ENCODE data around the gene LHPP.

Gene LHPP

GRCh38 chr10:124574456-124575070 lies 112.9 kb downstream of the LHPP start:
- no peak for ATAC-seq
- TF ChIP-seq ZFP30 (CRISPR knock-in tag; IDR thresholded peaks at IDR 0.05) (no peak), TOX (CRISPR knock-in tag; IDR thresholded peaks at IDR 0.05; ENCODE audit: borderline replicate concordance) (no peak), ZNF70 (CRISPR knock-in tag; IDR thresholded peaks at IDR 0.05) (no peak), ZNF8 (CRISPR knock-in tag; IDR thresholded peaks at IDR 0.05) (no peak), CSDC2 (CRISPR knock-in tag; IDR thresholded peaks at IDR 0.05) (no peak), OSR1 (CRISPR knock-in tag; IDR thresholded peaks at IDR 0.05) (no peak), ESRRG (CRISPR knock-in tag; IDR thresholded peaks at IDR 0.05) (no peak), PPARA (CRISPR knock-in tag; IDR thresholded peaks at IDR 0.05; ENCODE audit: borderline replicate concordance) (no peak), ZFP3 (CRISPR knock-in tag; IDR thresholded peaks at IDR 0.05) (no peak), RARB (CRISPR knock-in tag; IDR thresholded peaks at IDR 0.05) (no peak), CREB5 (CRISPR knock-in tag; IDR thresholded peaks at IDR 0.05; ENCODE audit: low read depth) (no peak), ARNTL (CRISPR knock-in tag; IDR thresholded peaks at IDR 0.05; ENCODE audit: borderline replicate concordance, low read depth) (no peak), ZNF565 (CRISPR knock-in tag; conservative IDR thresholded peaks at IDR 0.05; ENCODE audit: low read depth) (no peak)
- TF ChIP-seq, protein P1, sequence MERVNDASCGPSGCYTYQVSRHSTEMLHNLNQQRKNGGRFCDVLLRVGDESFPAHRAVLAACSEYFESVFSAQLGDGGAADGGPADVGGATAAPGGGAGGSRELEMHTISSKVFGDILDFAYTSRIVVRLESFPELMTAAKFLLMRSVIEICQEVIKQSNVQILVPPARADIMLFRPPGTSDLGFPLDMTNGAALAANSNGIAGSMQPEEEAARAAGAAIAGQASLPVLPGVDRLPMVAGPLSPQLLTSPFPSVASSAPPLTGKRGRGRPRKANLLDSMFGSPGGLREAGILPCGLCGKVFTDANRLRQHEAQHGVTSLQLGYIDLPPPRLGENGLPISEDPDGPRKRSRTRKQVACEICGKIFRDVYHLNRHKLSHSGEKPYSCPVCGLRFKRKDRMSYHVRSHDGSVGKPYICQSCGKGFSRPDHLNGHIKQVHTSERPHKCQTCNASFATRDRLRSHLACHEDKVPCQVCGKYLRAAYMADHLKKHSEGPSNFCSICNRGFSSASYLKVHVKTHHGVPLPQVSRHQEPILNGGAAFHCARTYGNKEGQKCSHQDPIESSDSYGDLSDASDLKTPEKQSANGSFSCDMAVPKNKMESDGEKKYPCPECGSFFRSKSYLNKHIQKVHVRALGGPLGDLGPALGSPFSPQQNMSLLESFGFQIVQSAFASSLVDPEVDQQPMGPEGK (CRISPR knock-in tag; IDR thresholded peaks at IDR 0.05; ENCODE audit: borderline replicate concordance): no peak

DNA sequence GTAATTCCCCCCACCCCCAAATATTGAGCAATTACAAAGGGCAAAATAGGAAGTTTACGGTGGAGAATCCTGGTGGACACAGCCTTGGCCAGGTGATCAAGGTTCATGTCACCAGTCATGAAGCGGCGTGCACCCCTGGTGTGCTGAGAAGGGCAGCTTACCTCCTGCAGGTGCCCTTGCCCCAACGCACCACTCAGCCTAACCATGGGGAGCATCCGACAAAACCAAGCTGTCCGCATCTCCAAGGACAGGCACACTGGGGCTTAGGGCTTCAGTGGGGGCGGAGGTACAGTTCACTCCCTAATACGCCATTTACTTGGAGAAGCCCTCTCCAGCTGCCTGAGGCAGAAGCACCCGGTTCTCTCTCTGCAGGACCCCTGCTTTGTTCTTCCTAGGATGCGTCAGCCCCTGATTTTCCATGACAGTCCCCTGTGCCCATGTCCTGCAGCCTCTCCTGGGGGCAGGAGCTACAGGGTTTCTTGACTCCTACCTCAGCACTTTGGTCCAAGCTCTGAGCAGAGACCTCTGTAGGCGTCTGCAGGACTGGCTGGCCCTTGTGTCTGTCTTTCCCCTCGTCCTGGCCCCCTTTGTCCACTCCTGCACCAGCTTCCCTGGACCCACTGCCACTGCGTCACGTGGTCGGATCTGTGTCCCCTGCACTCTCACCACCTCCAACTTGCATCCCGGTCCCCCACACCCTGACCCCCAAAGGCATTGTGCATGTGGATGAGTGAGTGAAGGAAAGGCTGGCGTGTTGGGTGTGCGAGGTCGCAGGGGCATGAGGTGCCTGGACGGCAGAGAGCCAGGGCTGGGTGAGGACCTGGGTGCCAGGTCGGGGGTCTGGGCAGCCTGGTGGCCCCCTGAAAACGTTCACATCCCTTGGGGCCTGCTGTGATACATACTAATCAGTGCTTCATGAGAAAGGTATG lies 113.7 kb downstream of the LHPP start:
- no peak for ATAC-seq
- no peak for TF ChIP-seq ESRRG (CRISPR knock-in tag; IDR thresholded peaks at IDR 0.05)
- TF ChIP-seq CREB5 (CRISPR knock-in tag; IDR thresholded peaks at IDR 0.05; ENCODE audit: low read depth): no peak
- no peak for TF ChIP-seq ISL1 (CRISPR knock-in tag; IDR thresholded peaks at IDR 0.05)
- no peak for TF ChIP-seq SNAI2 (CRISPR knock-in tag; IDR thresholded peaks at IDR 0.05)
- no peak for TF ChIP-seq ZC3H10 (CRISPR knock-in tag; IDR thresholded peaks at IDR 0.05)
- TF ChIP-seq, protein P2, sequence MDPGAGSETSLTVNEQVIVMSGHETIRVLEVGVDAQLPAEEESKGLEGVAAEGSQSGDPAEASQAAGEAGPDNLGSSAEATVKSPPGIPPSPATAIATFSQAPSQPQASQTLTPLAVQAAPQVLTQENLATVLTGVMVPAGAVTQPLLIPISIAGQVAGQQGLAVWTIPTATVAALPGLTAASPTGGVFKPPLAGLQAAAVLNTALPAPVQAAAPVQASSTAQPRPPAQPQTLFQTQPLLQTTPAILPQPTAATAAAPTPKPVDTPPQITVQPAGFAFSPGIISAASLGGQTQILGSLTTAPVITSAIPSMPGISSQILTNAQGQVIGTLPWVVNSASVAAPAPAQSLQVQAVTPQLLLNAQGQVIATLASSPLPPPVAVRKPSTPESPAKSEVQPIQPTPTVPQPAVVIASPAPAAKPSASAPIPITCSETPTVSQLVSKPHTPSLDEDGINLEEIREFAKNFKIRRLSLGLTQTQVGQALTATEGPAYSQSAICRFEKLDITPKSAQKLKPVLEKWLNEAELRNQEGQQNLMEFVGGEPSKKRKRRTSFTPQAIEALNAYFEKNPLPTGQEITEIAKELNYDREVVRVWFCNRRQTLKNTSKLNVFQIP (CRISPR knock-in tag; IDR thresholded peaks at IDR 0.05; ENCODE audit: borderline replicate concordance, low read depth): no peak
- TF ChIP-seq ZNF8 (CRISPR knock-in tag; IDR thresholded peaks at IDR 0.05): no peak
- no peak for TF ChIP-seq TCF4 (CRISPR knock-in tag; IDR thresholded peaks at IDR 0.05; ENCODE audit: borderline replicate concordance)

DNA sequence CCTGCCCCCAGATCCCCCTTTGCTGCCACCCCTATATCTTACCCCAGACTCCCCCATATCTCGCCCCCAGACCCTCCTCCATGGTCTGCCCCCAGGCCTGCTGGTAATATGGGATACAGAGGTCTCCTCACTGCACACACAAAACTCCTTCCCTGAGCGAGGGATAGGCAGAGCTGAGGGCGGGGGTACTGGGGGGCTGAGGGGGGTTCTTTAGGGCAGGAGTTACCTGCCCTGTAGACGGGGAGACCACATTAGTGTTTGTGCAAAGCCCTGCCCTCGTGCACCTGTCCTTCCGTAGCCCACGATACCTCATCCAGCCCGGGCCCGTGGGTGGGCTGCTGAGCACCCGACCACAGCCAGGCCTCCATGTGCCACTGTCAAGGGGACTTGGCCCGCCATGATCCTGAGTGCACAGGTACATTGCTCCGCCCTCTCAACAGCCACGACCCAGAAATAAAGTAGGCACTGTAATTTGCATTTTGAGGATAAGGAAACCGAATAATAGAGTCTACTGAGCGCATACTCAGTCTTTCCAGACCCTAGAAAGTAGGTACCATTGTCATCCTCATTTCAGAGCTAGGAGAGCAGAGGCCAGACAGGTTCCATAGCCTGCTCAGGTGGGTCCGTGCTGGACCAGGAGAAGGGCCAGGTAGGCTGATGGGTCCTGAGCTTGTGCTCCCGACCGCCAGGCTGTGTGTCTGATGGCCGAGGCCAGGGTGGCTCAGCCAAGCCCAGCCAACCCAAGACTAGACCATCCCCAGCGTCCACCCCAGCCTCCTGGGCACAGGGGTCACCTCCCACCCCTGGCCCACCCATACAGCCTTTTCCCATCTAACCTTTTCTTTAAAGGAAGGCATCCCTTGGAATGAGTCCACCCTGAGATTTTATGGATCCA lies 115.2 kb downstream of the LHPP start:
- TF ChIP-seq CSDC2 (CRISPR knock-in tag; IDR thresholded peaks at IDR 0.05) (no peak), GLIS3 (CRISPR knock-in tag; IDR thresholded peaks at IDR 0.05) (no peak), TOX (CRISPR knock-in tag; IDR thresholded peaks at IDR 0.05; ENCODE audit: borderline replicate concordance) (no peak), ZC3H10 (CRISPR knock-in tag; IDR thresholded peaks at IDR 0.05) (no peak)
- TF ChIP-seq, protein P2 (CRISPR knock-in tag; IDR thresholded peaks at IDR 0.05; ENCODE audit: borderline replicate concordance, low read depth): no peak
- TF ChIP-seq, protein P3, sequence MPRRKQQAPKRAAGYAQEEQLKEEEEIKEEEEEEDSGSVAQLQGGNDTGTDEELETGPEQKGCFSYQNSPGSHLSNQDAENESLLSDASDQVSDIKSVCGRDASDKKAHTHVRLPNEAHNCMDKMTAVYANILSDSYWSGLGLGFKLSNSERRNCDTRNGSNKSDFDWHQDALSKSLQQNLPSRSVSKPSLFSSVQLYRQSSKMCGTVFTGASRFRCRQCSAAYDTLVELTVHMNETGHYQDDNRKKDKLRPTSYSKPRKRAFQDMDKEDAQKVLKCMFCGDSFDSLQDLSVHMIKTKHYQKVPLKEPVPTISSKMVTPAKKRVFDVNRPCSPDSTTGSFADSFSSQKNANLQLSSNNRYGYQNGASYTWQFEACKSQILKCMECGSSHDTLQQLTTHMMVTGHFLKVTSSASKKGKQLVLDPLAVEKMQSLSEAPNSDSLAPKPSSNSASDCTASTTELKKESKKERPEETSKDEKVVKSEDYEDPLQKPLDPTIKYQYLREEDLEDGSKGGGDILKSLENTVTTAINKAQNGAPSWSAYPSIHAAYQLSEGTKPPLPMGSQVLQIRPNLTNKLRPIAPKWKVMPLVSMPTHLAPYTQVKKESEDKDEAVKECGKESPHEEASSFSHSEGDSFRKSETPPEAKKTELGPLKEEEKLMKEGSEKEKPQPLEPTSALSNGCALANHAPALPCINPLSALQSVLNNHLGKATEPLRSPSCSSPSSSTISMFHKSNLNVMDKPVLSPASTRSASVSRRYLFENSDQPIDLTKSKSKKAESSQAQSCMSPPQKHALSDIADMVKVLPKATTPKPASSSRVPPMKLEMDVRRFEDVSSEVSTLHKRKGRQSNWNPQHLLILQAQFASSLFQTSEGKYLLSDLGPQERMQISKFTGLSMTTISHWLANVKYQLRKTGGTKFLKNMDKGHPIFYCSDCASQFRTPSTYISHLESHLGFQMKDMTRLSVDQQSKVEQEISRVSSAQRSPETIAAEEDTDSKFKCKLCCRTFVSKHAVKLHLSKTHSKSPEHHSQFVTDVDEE (CRISPR knock-in tag; IDR thresholded peaks at IDR 0.05): no peak
- ATAC-seq: no peak

Measured in SK-N-SH treated with all-trans-retinoic acid at 6 μM for 48 hours (cell line).